IMR-90 (cell line): ENCODE results near the gene ZNF200.
"Not testable (repeated sequence)": the region's sequence is repeated elsewhere in the genome, so short reads cannot be mapped to it uniquely, and the experiment has no call there.

ENCODE experiments used
- CEBPB ChIP-seq: IDR thresholded peaks from 2 replicates; pipeline ENCODE4 v1.6.1; 2012; ENCODE audit warnings: low read depth, low read length, improper control_type of control experiment
- CTCF ChIP-seq: conservative IDR thresholded peaks from 2 replicates; pipeline ENCODE4 v1.5.1; 2012; ENCODE audit warnings: mild to moderate bottlenecking, low read depth, low read length, improper control_type of control experiment
- MXI1 ChIP-seq: IDR thresholded peaks from 2 replicates; pipeline ENCODE4 v1.6.1; 2012; ENCODE audit warnings: low read depth, mild to moderate bottlenecking, low read length, moderate library complexity, borderline replicate concordance
- NFE2L2 ChIP-seq: fragments of 150-350 bp; IDR thresholded peaks from 2 replicates; pipeline ENCODE4 v1.6.1; 2016; ENCODE audit warnings: low read depth, mild to moderate bottlenecking, low read length
- RCOR1 ChIP-seq: IDR thresholded peaks from 2 replicates; pipeline ENCODE4 v1.6.1; 2012; ENCODE audit warnings: mild to moderate bottlenecking, low read length, improper control_type of control experiment; ENCODE audit not compliant: insufficient replicate concordance
- RFX5 ChIP-seq: IDR thresholded peaks from 2 replicates; pipeline ENCODE4 v1.8.0; 2012; ENCODE audit warnings: low read depth, mild to moderate bottlenecking, low read length, moderate library complexity

- not testable (repeated sequence) for TF ChIP-seq CTCF, RFX5, MXI1, CEBPB, RCOR1, NFE2L2
Measured at GRCh38 chr16:3182293-3182607, 52.7 kb downstream of the ZNF200 start.
